ENCODE data around the gene DMBT1.

The DMBT1 gene

GRCh38 chr10:122530177-122530576, 30.4 kb upstream of the DMBT1 start:
- H3K4me3 ChIP-seq (ENCODE audit: low read depth, low read length), result no peak overlapping the region
- no peak for DNase-seq (ENCODE audit: low read depth)
- no peak for TF ChIP-seq POLR2A (IDR thresholded peaks at IDR 0.05; ENCODE audit: extremely low read depth, insufficient read length)
- no peak for TF ChIP-seq MAX (IDR thresholded peaks at IDR 0.05; ENCODE audit: low read depth, low read length)
- TF ChIP-seq MYC (IDR thresholded peaks at IDR 0.05; ENCODE audit: low read depth, low read length), result no peak
- TF ChIP-seq CTCF (IDR thresholded peaks at IDR 0.05; ENCODE audit: low read depth, low read length), result no peak

GRCh38 chr10:122531261-122531660, 29.3 kb upstream of the DMBT1 start:
- DNase-seq (ENCODE audit: low read depth), result no peak
- H3K4me3 ChIP-seq (ENCODE audit: low read depth, low read length), result no peak overlapping the region
- TF ChIP-seq MAX (IDR thresholded peaks at IDR 0.05; ENCODE audit: low read depth, low read length) (no peak), POLR2A (IDR thresholded peaks at IDR 0.05; ENCODE audit: extremely low read depth, insufficient read length) (no peak), MYC (IDR thresholded peaks at IDR 0.05; ENCODE audit: low read depth, low read length) (no peak)

- no peak for TF ChIP-seq CTCF (IDR thresholded peaks at IDR 0.05; ENCODE audit: low read depth, low read length)
- TF ChIP-seq MAX (IDR thresholded peaks at IDR 0.05; ENCODE audit: low read depth, low read length), result no peak
- no peak for TF ChIP-seq MYC (IDR thresholded peaks at IDR 0.05; ENCODE audit: low read depth, low read length)
- TF ChIP-seq POLR2A (IDR thresholded peaks at IDR 0.05; ENCODE audit: extremely low read depth, insufficient read length), result no peak
Observed at GRCh38 chr10:122531939-122532338, 28.6 kb upstream of the DMBT1 start.

GRCh38 chr10:122532601-122533296, 27.8 kb upstream of the DMBT1 start:
- DNase-seq (ENCODE audit: low read depth), result no peak
- no peak for TF ChIP-seq MAX (IDR thresholded peaks at IDR 0.05; ENCODE audit: low read depth, low read length)
- no peak for TF ChIP-seq POLR2A (IDR thresholded peaks at IDR 0.05; ENCODE audit: extremely low read depth, insufficient read length)
- TF ChIP-seq MYC (IDR thresholded peaks at IDR 0.05; ENCODE audit: low read depth, low read length), result no peak
- no peak for TF ChIP-seq CTCF (IDR thresholded peaks at IDR 0.05; ENCODE audit: low read depth, low read length)
- H3K4me3 ChIP-seq (ENCODE audit: low read depth, low read length), result no peak overlapping the region

More at GRCh38 chr10:122531939-122532338, 28.6 kb upstream of the DMBT1 start:
- DNase-seq (ENCODE audit: low read depth), result no peak
- no peak overlapping the region for H3K4me3 ChIP-seq (ENCODE audit: low read depth, low read length)

- DNase-seq (ENCODE audit: low read depth), result no peak
Observed at GRCh38 chr10:122537545-122537944, 23.0 kb upstream of the DMBT1 start.

More at GRCh38 chr10:122537545-122537944, 23.0 kb upstream of the DMBT1 start:
- TF ChIP-seq MAX (IDR thresholded peaks at IDR 0.05; ENCODE audit: low read depth, low read length) (no peak), POLR2A (IDR thresholded peaks at IDR 0.05; ENCODE audit: extremely low read depth, insufficient read length) (no peak), CTCF (IDR thresholded peaks at IDR 0.05; ENCODE audit: low read depth, low read length) (no peak), MYC (IDR thresholded peaks at IDR 0.05; ENCODE audit: low read depth, low read length) (no peak)
- no peak overlapping the region for H3K4me3 ChIP-seq (ENCODE audit: low read depth, low read length)

Measured in NB4 (cell line).